GM19397 (cell line): ENCODE results near the gene PCBP4.

ENCODE experiments used
- ATAC-seq: cut with Tn5 transposase; IDR thresholded peaks from one replicate; pipeline ENCODE4 v1.9.1; 2021; ENCODE audit warnings: mild to moderate bottlenecking, moderate library complexity; ENCODE audit not compliant: unreplicated experiment

PCBP4 gene

GRCh38 chr3:51942603-51943450 lies 24.4 kb downstream of the PCBP4 start:
- ATAC-seq = no peak

DNA sequence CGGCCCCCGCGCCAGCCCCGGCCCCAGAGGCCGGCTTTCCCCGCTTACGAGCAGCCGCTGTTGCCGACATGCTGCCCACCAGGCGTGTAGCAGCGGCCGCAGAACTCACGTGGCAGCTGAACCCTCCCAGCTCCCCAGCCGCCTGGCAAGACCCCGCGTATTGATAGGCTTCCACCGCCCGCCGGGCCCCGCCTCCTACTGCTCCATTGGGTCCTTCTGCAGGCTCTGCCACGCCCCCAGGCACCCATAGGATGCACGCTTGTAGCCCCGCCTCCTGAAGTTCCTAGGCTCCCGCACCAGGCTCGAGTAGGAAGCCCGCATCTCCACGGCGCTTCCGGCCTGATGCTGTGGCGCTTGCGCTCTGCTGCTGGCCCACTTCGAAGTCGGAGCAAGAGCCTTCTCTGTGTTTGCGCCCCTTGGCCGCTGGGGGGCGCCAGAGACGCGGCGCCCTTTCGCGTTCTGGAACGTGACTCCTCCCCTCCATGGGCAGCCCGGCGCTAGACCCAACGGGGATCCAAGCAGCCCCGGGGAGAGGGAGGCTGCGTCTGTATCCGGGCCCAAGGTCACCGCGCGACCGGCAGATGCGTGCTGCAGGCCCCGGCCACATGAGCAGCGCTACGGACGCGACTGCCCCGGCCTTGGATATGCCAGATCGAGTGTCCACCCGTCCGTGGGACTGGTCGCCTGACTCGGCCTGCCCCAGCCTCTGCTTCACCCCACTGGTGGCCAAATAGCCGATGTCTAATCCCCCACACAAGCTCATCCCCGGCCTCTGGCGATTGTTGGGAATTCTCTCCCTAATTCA lies 25.3 kb downstream of the PCBP4 start, which contains the start of the genes PARP3 and RRP9:
TSS of gene PARP3 (plus strand) at position 566 of the 805 bp plus-strand sequence. CDS start 993 bp downstream, outside the sequence.
TSS of gene RRP9 (minus strand) at position 107 of the 805 bp plus-strand sequence. CDS start at position 70, 37 bp downstream.
- peak; percentile 85 for ATAC-seq

DNA sequence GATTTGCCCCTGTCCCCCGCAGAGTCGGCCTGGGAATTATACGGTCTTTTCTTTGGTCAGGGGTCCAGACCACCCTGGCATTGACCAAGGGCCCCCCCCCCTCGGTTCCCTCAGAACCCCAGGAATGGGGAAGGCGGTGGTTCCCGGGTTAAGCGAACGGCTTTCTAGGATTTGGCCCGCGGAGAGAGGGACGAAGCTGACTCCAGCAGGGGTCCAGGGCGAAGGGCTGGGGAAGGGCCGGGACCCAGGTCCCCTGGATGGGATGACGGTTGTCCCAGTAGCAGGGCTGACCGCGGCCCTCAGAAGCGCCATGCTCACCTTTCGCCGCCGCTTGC lies 25.8 kb downstream of the PCBP4 start:
- no peak for ATAC-seq

GRCh38 chr3:51940648-51941462 lies 26.4 kb downstream of the PCBP4 start:
- no peak for ATAC-seq

GRCh38 chr3:51938780-51939425 lies 28.4 kb downstream of the PCBP4 start:
- no peak for ATAC-seq

DNA sequence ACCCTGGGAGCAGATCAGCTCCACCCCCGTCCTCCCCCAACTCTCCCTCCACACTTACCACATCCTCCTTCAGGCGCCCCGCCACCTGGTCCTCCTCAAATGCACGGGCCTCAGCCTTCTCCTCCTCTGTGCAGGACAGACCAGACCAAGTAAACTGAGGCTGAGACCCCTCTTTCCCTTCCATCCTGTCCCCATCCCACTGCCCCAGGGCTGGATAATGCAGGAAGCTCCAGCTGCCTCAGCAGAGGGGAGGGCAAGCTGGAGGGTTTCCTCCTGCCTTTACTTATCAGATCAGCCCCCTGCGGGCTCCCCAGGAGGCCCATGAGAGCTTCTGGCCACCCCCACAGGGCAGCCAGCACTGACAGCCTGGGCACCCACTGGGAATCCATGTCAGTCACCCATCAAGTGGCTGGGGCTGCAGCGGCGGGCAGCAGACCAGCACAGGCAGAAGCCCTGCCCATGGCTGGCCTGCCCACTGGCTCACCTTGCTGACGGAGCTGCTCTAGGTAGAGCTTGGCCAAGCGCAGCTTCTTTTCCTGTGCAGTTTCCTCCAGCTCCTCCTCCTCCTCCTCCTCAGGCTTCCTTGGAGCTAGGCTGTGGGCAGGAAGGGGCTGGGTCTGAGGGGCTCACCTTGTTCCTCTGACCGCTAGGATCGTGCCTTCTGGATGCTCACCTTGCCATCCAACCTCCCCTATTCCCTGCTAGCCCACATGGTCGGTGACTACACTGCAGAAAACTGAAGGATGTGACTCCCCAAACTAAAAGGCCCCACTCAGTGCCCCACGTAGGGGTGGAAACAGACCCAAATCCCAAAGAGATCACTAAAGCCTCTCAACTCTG lies 29.4 kb downstream of the PCBP4 start:
- ATAC-seq = no peak

GRCh38 chr3:51937014-51937413 lies 30.2 kb downstream of the PCBP4 start:
- ATAC-seq = no peak

GRCh38 chr3:51935886-51936755 lies 31.1 kb downstream of the PCBP4 start:
- no peak for ATAC-seq

DNA sequence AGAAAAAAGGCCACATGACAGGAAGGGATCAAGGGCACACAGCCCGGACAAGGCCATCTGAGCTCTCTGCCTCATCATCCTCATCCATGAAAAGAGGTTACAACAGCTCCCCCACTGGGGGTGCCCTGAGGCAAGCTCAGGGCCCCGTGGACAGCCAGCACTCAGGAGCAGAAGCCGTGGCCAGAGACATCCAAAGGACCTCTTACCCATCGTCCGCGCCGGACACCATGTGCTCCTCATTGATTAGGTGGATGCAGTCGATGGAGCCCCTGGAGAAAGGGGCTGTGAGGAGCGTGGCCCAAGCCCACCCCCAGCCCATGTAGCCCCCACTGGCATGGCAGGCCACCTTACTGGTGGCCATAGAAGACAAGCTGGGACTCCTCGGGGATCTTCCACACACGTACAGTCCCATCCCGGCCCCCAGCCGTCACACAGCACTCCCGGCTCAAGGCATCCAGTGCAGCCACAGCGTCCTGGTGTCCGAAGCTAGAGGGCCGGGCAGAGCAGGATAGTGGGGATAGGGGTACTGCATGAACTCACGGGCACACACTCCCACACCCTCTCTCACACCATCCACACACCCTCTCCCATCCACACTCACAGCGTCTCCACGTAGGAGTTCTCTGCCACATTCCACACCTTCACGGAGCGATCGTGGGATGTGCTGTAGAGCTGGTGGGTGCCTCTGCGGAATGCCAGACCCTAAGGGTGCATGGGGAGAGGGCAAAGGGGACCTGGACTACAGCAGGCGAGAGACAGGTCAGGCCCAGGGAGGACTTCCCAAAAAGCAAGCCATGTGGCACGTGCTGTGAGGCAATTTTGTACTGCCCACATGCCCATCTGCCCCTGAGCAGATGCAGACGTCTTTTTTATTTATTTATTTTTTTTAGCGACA lies 32.0 kb downstream of the PCBP4 start:
- ATAC-seq = no peak

- no peak for ATAC-seq
Observed at GRCh38 chr3:51934139-51934850, 33.0 kb downstream of the PCBP4 start.

- ATAC-seq = no peak
Observed at GRCh38 chr3:51933471-51934138, 33.6 kb downstream of the PCBP4 start.

GRCh38 chr3:51932471-51933370 lies 34.5 kb downstream of the PCBP4 start:
- ATAC-seq = no peak

DNA sequence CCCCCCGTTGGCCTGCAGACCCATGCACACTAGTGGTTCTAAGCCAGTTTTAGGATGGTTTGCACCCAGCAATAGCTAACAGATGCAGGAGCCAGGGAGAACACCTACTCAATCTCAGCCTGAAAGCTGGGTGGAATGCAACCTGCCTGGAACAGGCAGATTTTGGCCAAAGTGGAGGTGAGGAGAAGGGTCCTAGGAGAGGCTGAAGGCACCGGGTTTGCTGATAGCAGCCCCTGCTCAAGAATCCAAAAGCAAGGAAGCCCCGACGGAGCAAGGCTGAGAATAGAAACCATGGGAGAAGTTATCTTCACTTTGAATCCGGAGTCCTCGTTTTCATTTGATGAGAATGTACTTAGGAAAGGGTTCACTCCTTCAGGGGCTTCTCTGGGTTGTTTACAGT lies 35.5 kb downstream of the PCBP4 start:
- no peak for ATAC-seq

GRCh38 chr3:51930439-51930838 lies 36.8 kb downstream of the PCBP4 start:
- ATAC-seq = no peak

DNA sequence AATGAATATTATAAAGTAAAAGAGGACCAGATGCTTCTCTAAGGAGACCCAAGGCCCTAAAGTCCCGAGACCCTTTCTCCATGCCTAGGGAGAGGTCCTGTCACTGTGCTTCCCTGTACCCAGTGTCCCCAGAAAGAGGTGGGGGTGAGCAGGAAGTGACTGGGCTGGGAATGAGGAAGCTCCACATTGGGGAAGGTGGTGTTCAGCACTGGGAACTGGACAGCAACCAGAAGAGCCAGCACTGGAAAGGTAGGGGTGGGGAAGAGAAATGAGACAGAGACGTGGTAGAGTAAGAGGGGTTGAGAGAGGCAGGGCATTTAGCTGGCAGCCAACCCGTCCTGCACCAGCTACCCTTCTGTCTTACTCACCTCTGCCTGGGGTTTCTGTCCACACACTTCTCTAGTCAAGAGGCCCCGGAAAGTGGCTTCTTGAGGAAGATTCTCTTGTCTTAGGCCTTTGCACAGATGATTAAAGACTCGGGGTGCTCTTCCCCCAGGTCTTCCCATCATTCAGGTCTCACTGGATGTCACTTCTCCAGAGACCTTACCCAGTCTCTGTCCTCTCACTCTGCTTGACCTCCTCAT lies 37.7 kb downstream of the PCBP4 start:
- ATAC-seq = no peak
